Stimulated activated naive CD8-positive, alpha-beta T cell treated with anti-CD3 and anti-CD28 coated beads, Interleukin-15, amount 100 ng/mL, for 72 hours (primary cell): ENCODE measurements around the gene SYNJ2.

Experiments
- ATAC-seq: fragments of 150-1000 bp; cut with Tn5 transposase; 2 replicates; pipeline ENCODE4 v1.10.0; 2021; ENCODE audit warnings: mild to moderate bottlenecking, moderate library complexity
- DNase-seq, 2 donors: peaks; one replicate each; pipeline ENCODE4 v3.0.0; 2021 to 2022
- H3K27ac Mint-ChIP-seq, 2 donors: one replicate each; pipeline ENCODE4 v1.8.0; 2022; ENCODE audit warnings: mild to moderate bottlenecking in 2 of 2, mixed read lengths in 2 of 2, moderate library complexity in 2 of 2
- H3K27me3 Mint-ChIP-seq: one replicate; pipeline ENCODE4 v1.8.0; 2022; ENCODE audit warnings: mixed read lengths
- H3K4me1 Mint-ChIP-seq: one replicate; pipeline ENCODE4 v1.8.0; 2022; ENCODE audit warnings: mild to moderate bottlenecking, mixed read lengths
- H3K4me3 Mint-ChIP-seq, 2 donors: one replicate each; pipeline ENCODE4 v1.8.0; 2022; ENCODE audit warnings: mild to moderate bottlenecking in 2 of 2, mixed read lengths in 2 of 2, moderate library complexity in 1 of 2
- H3K9me3 Mint-ChIP-seq, 2 donors: one replicate each; pipeline ENCODE4 v1.8.0; 2022; ENCODE audit warnings: mixed read lengths in 2 of 2

Gene SYNJ2

DNA sequence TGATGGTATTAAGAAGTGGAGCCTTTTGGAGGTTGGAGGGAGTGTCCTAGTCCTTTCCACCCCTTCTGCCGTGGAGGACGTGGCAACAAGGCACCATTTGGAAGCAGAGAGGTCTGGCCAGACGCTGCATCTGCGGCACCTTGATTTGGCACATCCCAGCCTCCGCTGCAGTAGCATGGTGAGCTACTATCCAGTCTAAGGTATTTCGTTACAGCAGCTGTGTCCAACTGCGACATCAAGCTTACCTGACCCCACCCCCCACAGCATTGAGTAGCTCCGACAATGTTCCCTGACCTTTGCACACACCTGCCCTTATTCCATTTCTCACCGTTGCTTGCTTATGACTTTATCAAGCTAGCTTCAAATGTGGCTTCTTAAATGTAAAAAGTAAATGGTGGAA is 29.8 kb upstream of the SYNJ2 start:
- ATAC-seq: no peak
- Mint-ChIP-seq H3K4me1 (peaks cover 16% of the 10 kb centered on the region), H3K4me3 (no peak overlapping the region), H3K9me3 (peaks cover 8 to 29% of the 10 kb centered on the region in 2 donors), H3K27me3 (peaks cover 19% of the 10 kb centered on the region), H3K27ac (peak overlapping the region in 1 of 2 donors; percentile 69)
- no peak for DNase-seq

DNA sequence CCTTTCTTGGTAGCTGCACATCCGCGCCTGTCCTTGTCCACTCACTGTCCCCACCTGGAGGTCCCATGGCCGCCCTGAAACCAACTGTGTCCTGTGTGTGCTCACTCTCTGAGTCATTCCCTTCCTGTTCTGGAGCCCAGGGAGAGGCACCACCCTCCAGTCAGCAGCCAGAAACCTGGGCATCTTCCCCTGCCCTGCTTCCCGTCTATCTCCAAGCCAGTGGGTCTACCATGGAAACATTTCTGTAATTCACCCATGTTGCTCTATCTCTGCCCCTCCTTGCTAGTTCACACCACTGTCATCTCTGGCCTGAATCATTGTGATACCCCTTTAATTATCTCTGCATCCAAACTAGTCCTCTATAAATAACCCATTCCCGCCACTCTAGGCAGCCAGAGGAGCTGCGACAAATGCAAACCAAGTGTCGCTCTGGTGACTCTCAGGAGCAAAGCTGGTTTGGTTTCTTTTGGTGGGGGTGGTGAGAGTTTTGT is 28.8 kb upstream of the SYNJ2 start:
- peak in 1 of 2 donors; percentile 5 for DNase-seq
- H3K4me1 Mint-ChIP-seq: peaks cover 10% of the 10 kb centered on the region
- peaks cover 19% of the 10 kb centered on the region for H3K27me3 Mint-ChIP-seq
- H3K9me3 Mint-ChIP-seq: peaks cover 11 to 31% of the 10 kb centered on the region in 2 donors
- H3K27ac Mint-ChIP-seq: peak overlapping the region in 1 of 2 donors; percentile 81
- H3K4me3 Mint-ChIP-seq: no peak overlapping the region
- peak; percentile 25 for ATAC-seq

DNA sequence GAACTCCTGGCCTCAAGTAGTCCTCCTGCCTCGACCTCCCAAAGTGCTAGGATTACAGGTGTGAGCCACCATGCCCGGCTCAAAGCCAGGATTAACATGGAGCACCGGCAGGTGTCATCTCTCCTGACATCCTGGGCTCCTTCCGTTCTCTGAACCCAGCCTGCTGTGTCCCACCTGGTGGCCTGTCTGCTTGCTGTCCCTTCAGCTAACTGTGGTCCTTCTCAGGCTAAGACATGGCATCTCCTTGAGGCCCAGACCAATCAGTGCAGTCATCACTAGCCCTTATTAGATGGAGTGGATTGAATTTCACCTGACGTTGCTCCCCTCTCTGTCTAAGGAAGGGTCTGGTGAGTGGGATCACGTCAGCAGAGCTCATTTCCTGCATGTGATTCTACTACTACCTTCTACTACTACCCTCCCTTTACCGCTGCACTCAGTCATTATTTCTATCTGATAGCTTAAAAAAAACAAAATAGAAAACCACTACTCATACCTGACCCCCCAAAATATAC is 28.0 kb upstream of the SYNJ2 start:
- peak overlapping the region in 1 of 2 donors; percentile 81 for H3K27ac Mint-ChIP-seq
- ATAC-seq (peak; percentile 31), DNase-seq (peak in 1 of 2 donors; percentile 6)
- peaks cover 14 to 30% of the 10 kb centered on the region in 2 donors for H3K9me3 Mint-ChIP-seq
- H3K27me3 Mint-ChIP-seq: peaks cover 19% of the 10 kb centered on the region
- H3K4me3 Mint-ChIP-seq: no peak overlapping the region
- H3K4me1 Mint-ChIP-seq: peaks cover 10% of the 10 kb centered on the region

DNA sequence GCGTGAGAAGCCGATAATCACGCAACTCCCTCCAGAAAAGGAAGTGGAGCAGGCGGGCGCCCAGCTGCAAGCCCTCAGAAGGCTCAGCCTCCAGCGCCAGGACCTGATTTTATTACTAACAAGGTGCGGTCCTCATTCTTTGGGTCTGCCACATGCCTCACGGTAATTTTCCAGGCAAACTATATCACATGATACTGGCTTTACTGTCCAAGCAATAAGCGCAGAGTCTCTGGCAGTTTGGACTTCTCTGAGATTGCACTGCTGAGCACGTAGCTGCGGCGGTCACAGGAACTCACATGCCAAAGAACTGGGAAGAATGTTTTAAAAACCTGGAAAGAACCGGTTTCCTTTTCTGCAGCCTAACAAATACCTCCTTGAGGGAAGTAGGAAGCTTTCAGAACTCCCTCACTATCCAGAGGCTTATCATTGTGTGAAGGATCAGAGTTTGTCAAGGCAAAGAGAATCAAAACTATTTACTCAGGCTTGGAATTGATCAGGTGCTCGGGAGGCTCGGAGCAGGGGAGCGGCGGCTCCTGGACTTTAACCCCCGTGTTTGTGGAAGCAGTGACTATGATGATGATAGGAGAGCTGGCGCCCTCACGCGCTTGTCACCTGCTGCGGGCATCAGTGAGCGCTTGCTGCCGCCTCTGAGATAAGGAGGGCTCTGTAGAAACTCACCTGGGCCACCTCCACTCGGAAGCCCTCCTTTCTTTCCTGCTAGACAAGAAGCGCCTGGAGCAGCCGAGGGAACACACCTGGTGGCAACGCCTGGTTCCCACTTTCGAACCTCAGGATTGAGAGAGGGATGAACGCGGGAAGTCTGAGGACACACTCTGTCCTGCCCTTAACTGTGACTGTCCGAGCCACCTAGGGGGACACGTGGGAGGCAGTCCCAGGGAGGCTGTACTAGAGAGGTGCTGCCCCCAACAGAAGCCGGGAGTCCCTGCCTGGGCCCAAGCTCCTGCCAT is 27.2 kb upstream of the SYNJ2 start:
- peaks cover 10% of the 10 kb centered on the region for H3K4me1 Mint-ChIP-seq
- no peak for ATAC-seq
- peak in 1 of 2 donors; percentile 7 for DNase-seq
- peak overlapping the region in 1 of 2 donors; percentile 65 for H3K27ac Mint-ChIP-seq
- peaks cover 18 to 32% of the 10 kb centered on the region in 2 donors for H3K9me3 Mint-ChIP-seq
- H3K4me3 Mint-ChIP-seq: no peak overlapping the region
- H3K27me3 Mint-ChIP-seq: peaks cover 19% of the 10 kb centered on the region

DNA sequence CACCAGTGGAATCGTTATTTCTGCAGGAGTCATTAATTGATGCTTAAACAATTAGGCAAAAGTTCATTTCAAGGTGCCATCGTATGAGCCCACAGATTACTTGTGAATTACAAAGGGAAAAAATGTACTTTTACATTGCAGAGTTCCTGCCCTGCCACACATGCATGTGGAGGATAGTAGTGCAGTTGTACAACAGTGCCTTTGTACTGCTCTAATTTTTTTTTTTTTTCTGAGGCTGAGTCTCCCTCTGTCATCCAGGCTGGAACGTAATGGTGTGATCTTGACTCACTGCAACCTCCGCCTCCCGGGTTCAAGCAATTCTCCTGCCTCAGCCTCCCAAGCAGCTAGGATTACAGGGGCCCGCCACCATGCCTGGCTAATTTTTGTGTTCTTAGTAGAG is 26.0 kb upstream of the SYNJ2 start:
- Mint-ChIP-seq H3K27ac (no peak overlapping the region), H3K9me3 (peaks cover 28% of the 10 kb centered on the region in 2 donors), H3K4me1 (peaks cover 10% of the 10 kb centered on the region), H3K27me3 (peaks cover 14% of the 10 kb centered on the region), H3K4me3 (no peak overlapping the region)
- ATAC-seq (no peak), DNase-seq (no peak)

DNA sequence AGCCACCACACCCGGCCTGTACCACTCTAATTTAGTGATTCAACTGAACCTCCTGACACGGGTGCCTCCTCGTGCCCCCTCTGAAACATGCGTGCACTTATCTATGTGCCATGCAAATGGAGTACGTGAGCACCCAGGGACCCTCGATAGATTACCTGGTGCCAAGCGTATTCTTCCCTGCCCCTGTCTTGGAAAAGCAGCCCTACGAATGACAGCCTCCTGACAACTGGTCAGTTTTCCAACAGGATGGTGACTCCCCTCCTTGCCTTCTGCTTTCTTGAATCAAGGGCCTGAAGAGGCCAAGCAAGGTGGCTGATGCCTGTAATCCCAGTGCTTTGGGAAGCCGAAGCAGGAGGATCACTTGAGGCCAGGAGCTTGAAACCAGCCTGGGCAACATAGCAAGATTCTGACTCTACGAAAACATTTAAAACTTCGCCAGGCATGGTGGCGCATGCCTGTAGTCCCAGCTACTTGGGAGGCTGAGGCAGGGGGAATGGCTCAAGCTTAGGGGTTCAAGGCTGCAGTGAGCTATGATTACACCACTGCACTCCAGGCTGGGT is 25.4 kb upstream of the SYNJ2 start:
- H3K27me3 Mint-ChIP-seq: peaks cover 12% of the 10 kb centered on the region
- H3K4me1 Mint-ChIP-seq: peaks cover 10% of the 10 kb centered on the region
- ATAC-seq: no peak
- no peak overlapping the region for H3K4me3 Mint-ChIP-seq
- H3K9me3 Mint-ChIP-seq: peaks cover 23 to 28% of the 10 kb centered on the region in 2 donors
- peak overlapping the region in 1 of 2 donors; percentile 48 for H3K27ac Mint-ChIP-seq
- no peak for DNase-seq

DNA sequence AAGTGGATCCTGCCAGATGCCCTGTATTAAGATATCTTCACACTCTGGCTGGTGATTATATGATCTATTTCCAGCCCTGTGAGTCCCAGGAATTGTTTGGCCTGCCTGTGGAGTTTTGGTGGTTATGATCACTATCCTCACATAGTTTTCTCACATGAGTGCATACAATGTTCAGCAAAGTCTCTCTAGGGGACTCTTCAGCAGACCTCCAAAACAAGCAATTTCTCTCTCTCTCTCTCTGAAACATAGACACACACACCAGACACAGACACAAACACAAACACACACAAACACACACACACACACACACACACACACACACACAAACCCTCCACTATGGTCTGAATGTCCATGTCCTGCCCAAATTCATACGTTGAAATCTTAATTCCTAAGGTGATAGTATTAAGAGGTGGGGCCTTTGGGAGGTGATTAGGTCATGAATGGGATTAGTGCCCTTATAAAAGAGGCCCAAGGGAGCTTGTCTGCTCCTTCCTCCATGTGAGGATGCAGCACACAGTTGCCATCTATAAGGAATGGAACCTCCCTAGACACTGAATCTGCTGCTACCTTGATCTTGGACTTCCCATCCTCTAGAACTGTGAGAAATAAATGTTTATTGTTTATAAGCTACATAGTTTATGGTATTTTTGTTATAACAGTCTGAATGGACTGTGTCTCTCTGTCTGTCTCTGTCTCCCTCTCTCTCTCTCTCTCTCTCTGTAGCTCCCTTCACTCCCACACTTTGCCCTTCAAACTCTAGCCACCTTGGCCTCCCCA is 22.0 kb upstream of the SYNJ2 start:
- Mint-ChIP-seq H3K9me3 (peaks cover 23 to 28% of the 10 kb centered on the region in 2 donors), H3K4me1 (peaks cover 25% of the 10 kb centered on the region), H3K27me3 (peaks cover 10% of the 10 kb centered on the region), H3K4me3 (no peak overlapping the region), H3K27ac (no peak overlapping the region)
- ATAC-seq (no peak), DNase-seq (no peak)

DNA sequence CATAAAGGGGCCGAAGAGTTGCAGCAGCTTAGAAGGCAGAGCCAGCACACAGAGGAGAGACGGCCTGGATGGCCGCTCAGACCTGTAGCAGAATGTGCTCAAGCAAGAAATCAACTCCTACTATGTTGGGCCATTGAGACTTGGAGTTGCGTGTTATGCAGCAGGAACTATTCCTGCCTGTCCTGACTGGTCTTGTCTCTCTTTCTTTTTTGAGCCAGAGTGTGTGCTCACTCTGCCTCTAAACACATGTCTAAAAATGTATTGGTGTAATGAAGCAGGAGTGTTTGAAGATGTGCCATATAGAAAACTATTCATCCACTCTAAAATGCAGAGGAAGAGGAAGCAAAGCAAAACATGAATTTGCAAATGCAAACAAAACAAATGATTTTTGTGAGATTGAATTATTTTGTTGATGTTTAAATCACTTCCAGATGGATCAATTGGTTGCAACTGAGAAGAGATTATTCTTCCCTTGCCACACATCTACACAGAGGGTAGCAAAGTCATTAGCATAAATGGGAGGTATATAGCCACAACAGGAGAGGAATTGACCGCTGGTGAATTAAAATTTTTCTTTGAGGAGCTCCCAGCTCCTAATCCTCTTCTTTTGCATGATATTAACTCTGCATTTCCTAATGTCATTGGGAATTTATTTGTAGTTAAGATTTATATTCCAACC is 20.4 kb upstream of the SYNJ2 start:
- Mint-ChIP-seq H3K9me3 (peaks cover 23 to 28% of the 10 kb centered on the region in 2 donors), H3K4me3 (no peak overlapping the region), H3K4me1 (peaks cover 25% of the 10 kb centered on the region), H3K27ac (no peak overlapping the region), H3K27me3 (peaks cover 7% of the 10 kb centered on the region)
- no peak for ATAC-seq
- DNase-seq: no peak

DNA sequence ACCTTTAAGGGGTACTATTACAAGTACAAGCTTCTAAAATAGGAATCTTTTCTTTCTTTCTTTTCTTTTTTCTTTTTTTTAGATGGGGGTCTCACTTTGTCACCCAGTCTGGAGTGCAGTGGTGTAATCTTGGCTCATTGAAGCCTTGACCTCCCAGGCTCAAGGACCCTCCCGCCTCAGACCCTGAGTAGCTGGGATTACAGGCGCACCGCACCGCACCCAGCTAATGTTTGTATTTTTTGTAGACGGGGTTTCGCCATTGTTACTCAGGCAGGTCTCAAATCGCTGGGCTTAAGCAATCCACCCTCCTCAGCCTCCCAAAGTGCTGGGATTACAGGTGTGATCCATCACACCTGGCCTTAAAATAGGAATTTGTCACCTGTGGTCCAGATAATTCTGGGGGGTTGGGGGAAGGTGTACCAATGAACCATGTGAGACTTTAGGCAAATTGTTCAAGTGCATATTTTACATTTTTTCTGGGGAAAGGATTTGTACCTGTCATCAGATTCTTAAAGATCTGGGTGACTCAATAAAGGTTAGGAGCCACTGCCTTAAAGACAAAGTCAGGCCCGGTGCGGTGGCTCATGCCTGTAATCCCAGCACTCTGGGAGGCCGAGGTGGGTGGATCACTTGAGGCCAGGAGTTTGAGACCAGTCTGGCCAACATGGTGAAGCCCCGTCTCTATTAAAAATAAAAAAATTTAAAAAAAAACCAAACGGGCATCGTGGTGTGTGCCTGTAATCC is 19.7 kb upstream of the SYNJ2 start:
- no peak for DNase-seq
- H3K9me3 Mint-ChIP-seq: peaks cover 23 to 28% of the 10 kb centered on the region in 2 donors
- peaks cover 7% of the 10 kb centered on the region for H3K27me3 Mint-ChIP-seq
- peaks cover 28% of the 10 kb centered on the region for H3K4me1 Mint-ChIP-seq
- ATAC-seq: no peak
- peak overlapping the region; percentile 73 to 83 for H3K4me3 Mint-ChIP-seq
- peak overlapping the region; percentile 83 to 96 for H3K27ac Mint-ChIP-seq

DNA sequence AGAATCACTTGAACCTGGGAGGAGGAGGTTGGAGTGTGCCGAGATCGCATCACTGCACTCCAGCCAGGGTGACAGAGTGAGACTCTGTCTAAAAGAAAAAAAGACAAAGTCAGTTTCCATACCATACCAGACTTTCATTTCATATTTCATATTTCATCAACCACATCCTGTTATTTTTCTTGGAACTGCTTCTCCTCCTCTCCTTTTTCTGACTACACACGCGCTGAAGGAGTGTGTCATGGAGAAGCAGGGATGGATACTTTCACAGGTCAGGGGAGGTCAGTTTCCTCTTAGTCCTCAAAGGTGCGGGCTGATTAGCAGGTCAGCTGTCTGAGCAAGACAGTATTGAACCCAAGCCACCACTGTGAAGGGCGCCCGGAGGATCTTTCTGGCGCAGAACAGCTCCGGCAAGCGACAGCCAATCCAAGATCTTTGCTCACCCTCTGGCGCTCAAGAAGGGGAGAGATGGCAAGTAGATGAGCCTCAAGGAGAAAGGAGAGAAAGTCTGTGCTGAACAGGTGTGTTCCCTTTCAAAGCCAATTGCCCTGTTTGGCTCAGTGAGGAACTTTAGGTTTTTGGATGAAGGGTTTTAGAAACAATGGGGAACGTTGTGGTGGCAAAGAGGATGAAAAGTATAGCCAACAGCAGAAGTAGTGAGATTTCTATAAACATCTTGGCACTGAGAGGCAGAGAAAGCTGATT is 18.9 kb upstream of the SYNJ2 start:
- peak overlapping the region; percentile 73 to 83 for H3K4me3 Mint-ChIP-seq

DNA sequence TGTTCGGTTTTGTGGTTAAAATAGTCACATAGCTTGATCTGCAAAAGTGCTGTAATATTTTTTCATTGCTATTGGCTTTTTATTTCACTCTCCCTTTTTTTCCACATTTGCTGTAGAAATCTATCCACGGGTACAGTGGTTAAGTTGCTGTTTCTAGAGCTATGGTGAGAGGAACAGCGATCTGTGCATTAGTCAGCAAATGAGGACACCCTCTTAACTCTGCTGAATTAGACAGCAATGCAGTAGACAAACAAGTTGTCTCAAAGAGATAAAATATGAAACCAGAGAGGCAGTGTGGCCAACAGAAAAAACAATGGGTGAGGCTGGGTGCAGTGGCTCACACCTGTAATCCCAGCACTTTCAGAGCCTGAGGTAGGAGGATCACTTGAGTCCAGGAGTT is 17.6 kb upstream of the SYNJ2 start:
- Mint-ChIP-seq H3K27me3 (peaks cover 7% of the 10 kb centered on the region), H3K4me3 (peak overlapping the region; percentile 46 to 47), H3K27ac (no peak overlapping the region), H3K9me3 (peaks cover 11 to 13% of the 10 kb centered on the region in 2 donors), H3K4me1 (peaks cover 36% of the 10 kb centered on the region)
- no peak for DNase-seq
- ATAC-seq: no peak

More for the DNA sequence above, 18.9 kb upstream of the SYNJ2 start:
- peaks cover 29% of the 10 kb centered on the region for H3K4me1 Mint-ChIP-seq
- peaks cover 7% of the 10 kb centered on the region for H3K27me3 Mint-ChIP-seq
- H3K9me3 Mint-ChIP-seq: peaks cover 23 to 26% of the 10 kb centered on the region in 2 donors
- peak in 1 of 2 donors; percentile 28 for DNase-seq
- ATAC-seq: peak; percentile 88
- peak overlapping the region; percentile 83 to 96 for H3K27ac Mint-ChIP-seq

DNA sequence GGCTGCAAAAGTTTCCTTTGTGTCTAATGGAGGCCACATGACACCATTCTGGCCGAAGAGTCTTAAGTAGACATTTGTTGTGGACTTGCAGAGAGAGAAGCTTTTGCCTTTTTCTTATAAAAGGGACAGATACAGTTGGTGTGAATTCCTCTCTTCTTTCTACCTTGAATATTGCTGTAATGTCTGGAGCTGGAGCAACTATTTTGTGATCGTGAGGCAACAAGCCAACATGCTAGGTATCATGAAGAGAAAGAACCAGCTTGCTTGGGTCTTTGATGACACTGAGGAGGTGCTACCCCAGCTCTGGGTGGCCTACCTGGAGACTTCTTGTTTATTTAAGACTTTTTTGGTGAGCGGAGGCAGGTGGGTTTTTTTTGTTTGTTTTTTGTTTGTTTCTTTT is 16.3 kb upstream of the SYNJ2 start:
- no peak for DNase-seq
- H3K27ac Mint-ChIP-seq: no peak overlapping the region
- ATAC-seq: no peak
- H3K27me3 Mint-ChIP-seq: peaks cover 9% of the 10 kb centered on the region
- H3K4me3 Mint-ChIP-seq: no peak overlapping the region
- H3K4me1 Mint-ChIP-seq: peaks cover 39% of the 10 kb centered on the region
- no peaks in the 10 kb centered on the region for H3K9me3 Mint-ChIP-seq

DNA sequence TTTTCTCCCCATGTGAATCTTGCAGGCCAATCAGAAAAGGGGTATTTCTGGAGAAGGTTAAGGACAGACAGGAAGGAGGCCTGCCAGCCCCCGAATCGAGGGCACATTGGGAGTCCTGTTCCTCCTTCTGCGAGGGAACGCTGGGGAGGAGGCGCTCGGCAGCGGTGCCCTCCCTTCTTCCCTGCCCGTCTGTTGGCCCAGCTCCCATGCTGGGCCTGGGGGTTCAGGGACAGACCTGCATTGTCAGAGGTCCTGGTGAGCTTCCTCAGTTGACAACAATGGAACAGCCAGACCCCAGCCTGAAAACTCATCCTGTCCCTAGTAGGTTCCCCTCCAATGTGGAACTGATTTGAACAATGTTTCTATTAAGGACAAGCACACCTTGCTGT is 15.1 kb upstream of the SYNJ2 start:
- H3K4me3 Mint-ChIP-seq: no peak overlapping the region
- ATAC-seq (no peak), DNase-seq (peak in 1 of 2 donors; percentile 6)
- H3K4me1 Mint-ChIP-seq: peaks cover 39% of the 10 kb centered on the region
- no peak overlapping the region for H3K27ac Mint-ChIP-seq
- peaks cover 14% of the 10 kb centered on the region for H3K27me3 Mint-ChIP-seq
- no peaks in the 10 kb centered on the region for H3K9me3 Mint-ChIP-seq

DNA sequence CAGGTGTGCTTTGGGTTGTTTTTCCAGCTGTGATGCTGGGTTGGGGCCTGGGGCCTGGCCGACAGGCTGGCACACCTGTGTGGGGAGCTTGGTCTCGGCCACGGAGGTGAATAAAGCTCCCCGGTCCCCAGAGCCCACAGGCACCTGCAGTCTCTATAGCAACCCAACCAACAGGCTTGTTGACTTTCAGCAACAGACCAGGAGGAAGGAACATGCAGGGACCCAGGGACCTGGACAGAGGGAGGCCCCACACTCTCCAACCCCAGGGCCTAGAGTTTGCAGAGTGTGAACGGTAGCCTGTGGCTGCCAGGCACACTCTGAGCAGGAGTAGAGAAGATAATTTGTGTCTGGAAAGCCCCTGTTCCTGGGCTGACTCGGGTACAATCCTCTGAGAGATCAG is 14.6 kb upstream of the SYNJ2 start:
- ATAC-seq: no peak
- no peak for DNase-seq
- Mint-ChIP-seq H3K27me3 (peaks cover 18% of the 10 kb centered on the region), H3K4me1 (peaks cover 35% of the 10 kb centered on the region), H3K9me3 (no peaks in the 10 kb centered on the region), H3K4me3 (no peak overlapping the region), H3K27ac (no peak overlapping the region)
